K562 (cell line): ENCODE measurements around the gene HES4. TPM values are rescaled to one million over a fixed set of nuclear protein-coding genes. Genes with fewer than 3 reads are reported as not detected.
A peak's percentile ranks its signal among the peaks of the same experiment; 100 is the strongest.

Experiments
- ETV5 ChIP-seq: sonication (generic); formaldehyde crosslinking; IDR thresholded peaks from 2 replicates; pipeline ENCODE4 v1.4.0; 2020; ENCODE audit warnings: low read depth, mild to moderate bottlenecking, missing genetic modification reagents
- FOXJ3 ChIP-seq: sonication (generic); formaldehyde crosslinking; IDR thresholded peaks from 2 replicates; pipeline ENCODE4 v1.4.0; 2020; ENCODE audit warnings: mild to moderate bottlenecking, missing genetic modification reagents
- FOXP1 ChIP-seq: sonication (generic); formaldehyde crosslinking; IDR thresholded peaks from 2 replicates; pipeline ENCODE4 v1.8.0; 2022; ENCODE audit warnings: mild to moderate bottlenecking, missing genetic modification reagents
- IRF9 ChIP-seq: fragments of 450-650 bp; IDR thresholded peaks from 2 replicates; pipeline ENCODE4 v1.6.1; 2016; ENCODE audit warnings: missing biosample characterization, missing genetic modification characterization
- KAT7 ChIP-seq: sonication (generic); formaldehyde crosslinking; IDR thresholded peaks from 2 replicates; pipeline ENCODE4 v1.8.0; 2022; ENCODE audit warnings: missing genetic modification reagents, mild to moderate bottlenecking, borderline replicate concordance
- KLF1 ChIP-seq: fragments of 450-650 bp; IDR thresholded peaks from 2 replicates; pipeline ENCODE4 v1.6.1; 2016; ENCODE audit warnings: missing genetic modification characterization, missing compliant biosample characterization
- MLLT1 ChIP-seq, 2 experiments: fragments of 450-650 bp; IDR thresholded peaks; 2 replicates each; pipeline ENCODE4 v1.6.1; 2016
- NFXL1 ChIP-seq: fragments of 450-650 bp; formaldehyde crosslinking; IDR thresholded peaks from 2 replicates; pipeline ENCODE4 v1.4.0; 2021; ENCODE audit warnings: mild to moderate bottlenecking
- NKRF ChIP-seq: fragments of 450-650 bp; IDR thresholded peaks from 2 replicates; pipeline ENCODE4 v1.6.1; 2016; ENCODE audit warnings: borderline replicate concordance
- RBM17 ChIP-seq: fragments of 200-400 bp; formaldehyde crosslinking; IDR thresholded peaks from 2 replicates; pipeline ENCODE4 v1.6.1; 2017; ENCODE audit warnings: low read depth, mild to moderate bottlenecking, low read length, borderline replicate concordance
- RFX5 ChIP-seq: IDR thresholded peaks from 2 replicates; pipeline ENCODE4 v1.6.1; 2011; ENCODE audit warnings: low read depth, mild to moderate bottlenecking, improper control_type of control experiment, low read length
- RNF2 ChIP-seq: sonication (generic); IDR thresholded peaks from 2 replicates; pipeline ENCODE4 v1.6.1; 2016
- RUNX1 ChIP-seq: sonication (generic); IDR thresholded peaks from 2 replicates; pipeline ENCODE4 v1.6.1; 2016; ENCODE audit warnings: antibody characterized with exemption, low read depth
- SMARCB1 ChIP-seq: IDR thresholded peaks from 2 replicates; pipeline ENCODE4 v1.6.1; 2011; ENCODE audit warnings: improper control_type of control experiment, low read depth; ENCODE audit not compliant: insufficient read length
- USF2 ChIP-seq: sonication (generic); formaldehyde crosslinking; IDR thresholded peaks from 2 replicates; pipeline ENCODE4 v1.5.0; 2020; ENCODE audit warnings: missing genetic modification reagents
- YBX1 ChIP-seq: fragments of 450-650 bp; IDR thresholded peaks from 2 replicates; pipeline ENCODE4 v1.7.1; 2016; ENCODE audit warnings: mild to moderate bottlenecking
- ZBTB12 ChIP-seq: fragments of 250-450 bp; sonication (Bioruptor Pico); IDR thresholded peaks from 2 replicates; pipeline ENCODE4 v1.4.0; 2020
- ZKSCAN1 ChIP-seq: fragments of 150-350 bp; IDR thresholded peaks from 2 replicates; pipeline ENCODE4 v1.6.1; 2016; ENCODE audit warnings: low read depth, low read length
- ZNF140 ChIP-seq: fragments of 250-450 bp; sonication (Bioruptor Pico); IDR thresholded peaks from 2 replicates; pipeline ENCODE4 v1.8.0; 2021; ENCODE audit warnings: moderate library complexity, mild to moderate bottlenecking, inconsistent platforms
- ZNF316 ChIP-seq: fragments of 450-650 bp; IDR thresholded peaks from 2 replicates; pipeline ENCODE4 v1.6.1; 2016
- ZNF449 ChIP-seq: fragments of 250-450 bp; sonication (Bioruptor Pico); IDR thresholded peaks from 2 replicates; pipeline ENCODE4 v1.8.0; 2022; ENCODE audit warnings: moderate library complexity, mild to moderate bottlenecking, inconsistent platforms
- ZZZ3 ChIP-seq: fragments of 450-650 bp; IDR thresholded peaks from 2 replicates; pipeline ENCODE4 v1.6.1; 2016; ENCODE audit warnings: antibody characterized with exemption, mild to moderate bottlenecking, moderate library complexity
- polyA plus RNA-seq, 8 experiments: library from polyadenylated mRNA; depleted of rRNA in 4 of 8; stranded (reverse) in 5 of 8; unstranded in 3 of 8; fragments of >200 nt; fragmentation: Nextera tagmentation in 2 of 8; fragmentation: Illumina TruSeq in 1 of 8; extraction: Ambion mirVana in 2 of 8; extraction: Trizol in 1 of 8; gene quantifications; 2 replicates each; pipeline versions ENCODE4 v1.2.1 to v1.2.3, GENCODE V29; 2011 to 2014; ENCODE audit warnings: inconsistent platforms in 1 of 8, missing spikeins in 1 of 8
- total RNA-seq, 7 experiments: library from RNA; depleted of rRNA in 6 of 7; stranded (reverse); fragments of >200 nt in 6 of 7; fragmentation: Illumina TruSeq in 2 of 7; extraction: Trizol in 2 of 7; gene quantifications; 2 replicates each; pipeline versions ENCODE4 v1.2.1 to v1.2.3, GENCODE V29; 2011 to 2021; ENCODE audit warnings: low replicate concordance in 1 of 7

The HES4 gene
- total and polyA plus RNA-seq, 9 of the 15 experiments (the other 6 are each of a cell fraction or from before 2014, with no cell fraction given): 0.21 to 43.7 (median 5.3) TPM; not detected in 2

- TF ChIP-seq MLLT1 (IDR thresholded peaks at IDR 0.05) (no peak), KAT7 (CRISPR knock-in tag) (no peak), ETV5 (no peak), RBM17 (no peak), ZNF140 (no peak), IRF9 (tag) (no peak), NFXL1 (no peak), ZKSCAN1 (no peak), ZBTB12 (CRISPR knock-in tag) (no peak), NKRF (no peak), ZNF449 (CRISPR knock-in tag) (no peak), USF2 (CRISPR knock-in tag) (no peak), RFX5 (no peak), FOXP1 (CRISPR knock-in tag) (0 out of 2 replicates have a peak, but pooled peaks have one; percentile 4), ZZZ3 (no peak), FOXJ3 (CRISPR knock-in tag) (no peak), RNF2 (no peak), ZNF316 (no peak), KLF1 (tag) (0 out of 2 replicates have a peak, but pooled peaks have one; percentile 29), SMARCB1 (no peak), YBX1 (no peak), RUNX1 (no peak)
These were observed 737 bp downstream of the HES4 start (continued) for GRCh38 chr1:998995-999724.
